ENCODE results near the gene NBR1.

GRCh38 chr17:43219001-43219400 is 48.0 kb downstream of the NBR1 start:
- TF ChIP-seq CTCF (IDR thresholded peaks at IDR 0.05; ENCODE audit: low read length) (no peak), EZH2 (IDR thresholded peaks at IDR 0.05; ENCODE audit: borderline replicate concordance, low read length) (no peak)

All from OCI-LY1 (cell line).